ENCODE data around the gene SNRPD1.
"Not testable (repeated sequence)": the region's sequence is repeated elsewhere in the genome, so short reads cannot be mapped to it uniquely, and the experiment has no call there.

DNA sequence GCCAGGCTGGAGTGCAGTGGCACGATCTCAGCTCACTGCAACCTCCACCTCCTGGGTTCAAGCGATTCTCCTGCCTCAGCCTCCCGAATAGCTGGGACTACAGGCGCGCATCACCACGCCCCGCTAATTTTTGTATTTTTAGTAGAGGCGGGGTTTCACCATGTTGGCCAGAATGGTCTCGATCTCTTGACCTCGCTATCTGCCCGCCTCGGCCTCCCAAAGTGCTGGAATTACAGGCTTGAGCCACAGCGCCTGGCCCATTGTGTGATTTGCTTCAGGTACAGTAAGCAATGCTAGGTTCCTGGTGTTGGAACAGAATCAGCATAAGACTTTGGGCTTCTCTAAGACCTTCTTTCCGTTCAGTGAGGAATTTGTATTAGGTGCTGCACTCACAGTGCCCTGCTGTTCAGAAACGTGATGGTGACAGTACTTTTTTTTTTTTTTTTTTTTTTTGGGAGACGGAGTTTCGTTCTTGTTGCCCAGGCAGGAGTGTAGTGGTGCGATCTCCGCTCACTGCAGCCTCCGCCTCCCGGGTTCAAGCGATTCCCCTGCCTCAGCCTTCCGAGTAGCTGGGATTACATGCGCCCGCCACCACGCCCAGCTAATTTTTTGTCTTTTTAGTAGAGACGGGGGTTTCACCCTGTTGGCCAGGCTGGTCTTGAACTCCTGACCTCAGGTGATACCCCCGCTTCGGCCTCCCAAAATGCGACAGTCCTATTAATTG is 551 bp upstream of the SNRPD1 start:
- TF ChIP-seq CTCF, POLR2A (IDR thresholded peaks at IDR 0.05): not testable (repeated sequence)
